CD4-positive, alpha-beta T cell (primary cell): ENCODE results near the gene SLC38A3. TPM values are rescaled to one million over a fixed set of nuclear protein-coding genes. Genes with fewer than 3 reads are reported as not detected.

Source experiments
- ATAC-seq: fragments of 200-7000 bp; cut with Tn5 transposase; one replicate; pipeline ENCODE4 v1.10.0; 2022; ENCODE audit warnings: mild to moderate bottlenecking; ENCODE audit not compliant: poor library complexity
- CTCF ChIA-PET: fragments of 350-600 bp; sonication (Branson Sonifier 250); formaldehyde crosslinking; loops from one replicate; lab custom pipeline; 2021; ENCODE audit warnings: antibody characterized with exemption, inconsistent platforms; lab: Charles Lee
- POLR2A ChIA-PET: fragments of 350-600 bp; sonication (Branson Sonifier 250); formaldehyde crosslinking; loops from one replicate; lab custom pipeline; 2021; ENCODE audit warnings: antibody characterized with exemption, inconsistent platforms; lab: Charles Lee
- DNase-seq, 14 experiments: peaks; one replicate each; pipeline ENCODE4 v3.0.0-alpha.2; 2013 to 2020; ENCODE audit warnings: mixed read lengths in 2 of 14
- H3K27ac ChIP-seq, 2 donors: one replicate each; pipeline versions ENCODE4 v1.5.1 to v1.7.0; 2013; ENCODE audit warnings: low read length in 2 of 2, low read depth in 1 of 2, mild to moderate bottlenecking in 1 of 2
- H3K27me3 ChIP-seq, 2 experiments: 1 replicate in 1 of 2; 2 replicates in 1 of 2; pipeline versions ENCODE4 v1.6.1 to v1.7.0; 2013; ENCODE audit warnings: low read length in 2 of 2, control low read depth in 1 of 2, mild to moderate bottlenecking in 1 of 2, moderate library complexity in 1 of 2; ENCODE audit not compliant: insufficient read depth in 2 of 2, control insufficient read depth in 1 of 2
- H3K36me3 ChIP-seq: one replicate; pipeline ENCODE4 v1.6.1; 2013; ENCODE audit warnings: low read length, control low read depth; ENCODE audit not compliant: insufficient read depth
- H3K4me1 ChIP-seq: one replicate; pipeline ENCODE4 v1.6.1; 2013; ENCODE audit warnings: low read length, control low read depth; ENCODE audit not compliant: insufficient read depth
- H3K4me3 ChIP-seq: one replicate; pipeline ENCODE4 v1.5.1; 2013; ENCODE audit warnings: mild to moderate bottlenecking, low read length, moderate library complexity
- H3K9me3 ChIP-seq, 2 experiments: 1 replicate in 1 of 2; 2 replicates in 1 of 2; pipeline versions ENCODE4 v1.6.1 to v1.7.0; 2013; ENCODE audit warnings: low read length in 2 of 2, mild to moderate bottlenecking in 2 of 2, control low read depth in 1 of 2, moderate library complexity in 1 of 2; ENCODE audit not compliant: control insufficient read depth in 1 of 2, insufficient read depth in 1 of 2
- H3K27ac Mint-ChIP-seq: one replicate; pipeline ENCODE4 v1.8.0; 2020; ENCODE audit warnings: mixed read lengths
- H3K27me3 Mint-ChIP-seq: one replicate; pipeline ENCODE4 v1.8.0; 2021; ENCODE audit warnings: mixed read lengths
- H3K36me3 Mint-ChIP-seq: one replicate; pipeline ENCODE4 v1.8.0; 2021; ENCODE audit warnings: low read depth, mixed read lengths
- H3K4me1 Mint-ChIP-seq: one replicate; pipeline ENCODE4 v1.8.0; 2021; ENCODE audit warnings: low read depth, mixed read lengths
- H3K4me3 Mint-ChIP-seq: one replicate; pipeline ENCODE4 v1.8.0; 2020; ENCODE audit warnings: mild to moderate bottlenecking, mixed read lengths
- H3K9me3 Mint-ChIP-seq: one replicate; pipeline ENCODE4 v1.8.0; 2020; ENCODE audit warnings: mixed read lengths
- CTCF ChIP-seq: fragments of 200-600 bp; IDR thresholded peaks from one replicate; pipeline ENCODE4 v1.8.0; 2022; ENCODE audit warnings: antibody characterized with exemption, mild to moderate bottlenecking
- intact Hi-C, 2 experiments: fragments of 100-400 bp; cut with DNase I in 1 of 2; cut with micrococcal nuclease in 1 of 2; formaldehyde crosslinking; loops; one replicate each; pipeline versions ENCODE4 v1.15.1 to v1.9.0; 2023 to 2025; cut with DNase I, micrococcal nuclease
- total RNA-seq, 174 experiments: library from RNA in 2 of 174; stranded (reverse) in 2 of 174; gene quantifications; one replicate each; pipeline ENCODE4 v1.2.3 and lab custom pipeline; 2021 to 2026

The SLC38A3 gene
- total RNA-seq, 2 experiments from 2014 or later = 1.0 to 1.1 TPM

- no peak overlapping the region for H3K27ac ChIP-seq
- H3K9me3 ChIP-seq = no peaks in the 10 kb centered on the region
- Mint-ChIP-seq H3K4me3 (no peak overlapping the region), H3K27me3 (peaks cover 15% of the 10 kb centered on the region), H3K9me3 (no peaks in the 10 kb centered on the region), H3K4me1 (no peaks in the 10 kb centered on the region), H3K27ac (no peak overlapping the region), H3K36me3 (no peaks in the 10 kb centered on the region)
- POLR2A ChIA-PET = interaction anchor here (1.1 kb wide), 1 partner anchor 11 kb away, joined by 3 read pairs; no protein-coding TSS in a partner anchor
- CTCF ChIA-PET = no interaction called here
- H3K27me3 ChIP-seq = peaks cover 0 to 10% of the 10 kb centered on the region in 2 experiments
- ATAC-seq (no peak), DNase-seq (no peak)
- H3K4me1 ChIP-seq = peaks cover 8% of the 10 kb centered on the region
- no peaks in the 10 kb centered on the region for H3K36me3 ChIP-seq
- intact Hi-C loops = no loop called here
- no peak overlapping the region for H3K4me3 ChIP-seq
- TF ChIP-seq CTCF = no peak
These were observed 60.0 kb downstream of the SLC38A3 start for GRCh38 chr3:50264964-50265485.

GRCh38 chr3:50265571-50265970 lies 60.5 kb downstream of the SLC38A3 start:
- Mint-ChIP-seq H3K4me1 (no peaks in the 10 kb centered on the region), H3K4me3 (no peak overlapping the region), H3K27ac (no peak overlapping the region), H3K36me3 (no peaks in the 10 kb centered on the region), H3K9me3 (no peaks in the 10 kb centered on the region), H3K27me3 (peaks cover 15% of the 10 kb centered on the region)
- Histone ChIP-seq H3K4me3 (no peak overlapping the region), H3K4me1 (peaks cover 3% of the 10 kb centered on the region), H3K9me3 (no peaks in the 10 kb centered on the region), H3K27me3 (peaks cover 0 to 10% of the 10 kb centered on the region in 2 experiments), H3K36me3 (no peaks in the 10 kb centered on the region), H3K27ac (no peak overlapping the region)
- TF ChIP-seq CTCF = no peak
- intact Hi-C loops = no loop called here
- DNase-seq (no peak), ATAC-seq (no peak)
- ChIA-PET POLR2A (no interaction called here), CTCF (no interaction called here)

- Mint-ChIP-seq H3K4me1 (no peaks in the 10 kb centered on the region), H3K27ac (no peak overlapping the region)
These were observed 60.9 kb downstream of the SLC38A3 start for GRCh38 chr3:50266017-50266416.

More at GRCh38 chr3:50266017-50266416, 60.9 kb downstream of the SLC38A3 start:
- TF ChIP-seq CTCF = no peak
- ChIA-PET CTCF (interaction anchor here (1.4 kb wide), 1 partner anchor 33 kb away, joined by 4 read pairs; the partner anchor contains the start of genes HYAL3 and NAA80), POLR2A (no interaction called here)
- H3K36me3 ChIP-seq = no peaks in the 10 kb centered on the region
- no peak overlapping the region for H3K4me3 ChIP-seq
- peaks cover 0 to 10% of the 10 kb centered on the region in 2 experiments for H3K27me3 ChIP-seq
- no peak overlapping the region for H3K4me3 Mint-ChIP-seq
- no peaks in the 10 kb centered on the region for H3K9me3 ChIP-seq
- no peak overlapping the region for H3K27ac ChIP-seq
- no peaks in the 10 kb centered on the region for H3K36me3 Mint-ChIP-seq
- no peaks in the 10 kb centered on the region for H3K4me1 ChIP-seq
- H3K27me3 Mint-ChIP-seq = peaks cover 15% of the 10 kb centered on the region
- DNase-seq = no peak
- no peak for ATAC-seq
- intact Hi-C loops = no loop called here
- H3K9me3 Mint-ChIP-seq = no peaks in the 10 kb centered on the region
